H1 (cell line): ENCODE results near the gene RIN2. TPM values are rescaled to one million over a fixed set of nuclear protein-coding genes. Genes with fewer than 3 reads are reported as not detected.

Experiments used
- CTCF ChIA-PET: fragments of 300-600 bp; sonication (Branson Sonifier 250); formaldehyde crosslinking; loops from one replicate; lab custom pipeline; 2021; ENCODE audit not compliant: partially characterized antibody; lab: Charles Lee
- POLR2A ChIA-PET: fragments of 300-600 bp; sonication (Branson Sonifier 250); formaldehyde crosslinking; loops from one replicate; lab custom pipeline; 2021; ENCODE audit warnings: inconsistent platforms; ENCODE audit not compliant: partially characterized antibody; lab: Charles Lee
- DNase-seq, 2 experiments: peaks; one replicate each; pipeline versions ENCODE4 v3.0.0 to v3.0.0-alpha.2; 2010 to 2022; ENCODE audit warnings: low spot score in 2 of 2, low read depth in 1 of 2, mixed read lengths in 1 of 2
- FAIRE-seq: peaks from 2 replicates; lab custom pipeline; 2011; peaks lifted over from hg19 to GRCh38; lab: Jason Lieb, UNC
- H2AFZ ChIP-seq: 2 replicates; pipeline ENCODE4 v1.8.1; 2012; ENCODE audit warnings: low read length, inconsistent platforms
- H2AK5ac ChIP-seq: 2 replicates; pipeline ENCODE4 v1.6.1; 2013; ENCODE audit warnings: low read depth, low read length
- H2BK120ac ChIP-seq: replicated peaks from 2 replicates; pipeline ENCODE3; 2013; ENCODE audit warnings: low read depth, low read length, inconsistent platforms
- H2BK12ac ChIP-seq: 2 replicates; pipeline ENCODE4 v1.6.1; 2013; ENCODE audit warnings: low read depth, low read length
- H2BK15ac ChIP-seq: 2 replicates; pipeline ENCODE4 v1.6.1; 2013; ENCODE audit warnings: low read length
- H2BK20ac ChIP-seq: 2 replicates; pipeline ENCODE4 v1.6.1; 2013; ENCODE audit warnings: low read length
- H2BK5ac ChIP-seq: 2 replicates; pipeline ENCODE4 v1.6.1; 2013; ENCODE audit warnings: low read depth, low read length
- H3K14ac ChIP-seq: 2 replicates; pipeline ENCODE4 v1.6.1; 2013; ENCODE audit warnings: inconsistent platforms; ENCODE audit not compliant: insufficient read length
- H3K18ac ChIP-seq: 2 replicates; pipeline ENCODE4 v1.6.1; 2013; ENCODE audit warnings: low read length; ENCODE audit errors: extremely low read depth
- H3K23ac ChIP-seq: 2 replicates; pipeline ENCODE4 v1.6.1; 2013; ENCODE audit warnings: inconsistent platforms; ENCODE audit not compliant: insufficient read length
- H3K23me2 ChIP-seq: 2 replicates; pipeline ENCODE4 v1.6.1; 2013; ENCODE audit warnings: low read depth, low read length
- H3K27ac ChIP-seq: 2 replicates; pipeline ENCODE4 v1.6.1; 2011; ENCODE audit warnings: low read depth, low read length, inconsistent platforms
- H3K27me3 ChIP-seq, 4 experiments: replicated peaks in 1 of 4; 1 replicate in 1 of 4; 2 replicates in 3 of 4; pipeline versions ENCODE4 v1.6.1 to v1.8.1; 2011 to 2013; ENCODE audit warnings: low read length in 3 of 4, mild to moderate bottlenecking in 3 of 4, inconsistent platforms in 2 of 4, mixed read lengths in 2 of 4, moderate library complexity in 1 of 4; ENCODE audit not compliant: control insufficient read depth in 3 of 4, insufficient read depth in 3 of 4; ENCODE audit errors: extremely low read depth in 1 of 4
- H3K36me3 ChIP-seq, 4 experiments: 2 replicates each; pipeline versions ENCODE4 v1.6.1 to v1.8.1; 2011 to 2013; ENCODE audit warnings: mild to moderate bottlenecking in 4 of 4, low read length in 3 of 4, moderate library complexity in 2 of 4, control low read depth in 1 of 4, inconsistent platforms in 1 of 4; ENCODE audit not compliant: insufficient read depth in 4 of 4, control insufficient read depth in 2 of 4
- H3K4ac ChIP-seq: replicated peaks from 2 replicates; pipeline ENCODE3; 2013; ENCODE audit warnings: low read length, low read depth, mixed read lengths, inconsistent platforms; ENCODE audit not compliant: insufficient read length
- H3K4me1 ChIP-seq, 4 experiments: replicated peaks in 1 of 4; 1 replicate in 1 of 4; 2 replicates in 3 of 4; pipeline versions ENCODE4 v1.6.1 to v1.8.1; 2011 to 2013; ENCODE audit warnings: low read length in 3 of 4, inconsistent platforms in 2 of 4, mixed read lengths in 1 of 4; ENCODE audit not compliant: insufficient read depth in 4 of 4, control insufficient read depth in 3 of 4
- H3K4me2 ChIP-seq, 2 experiments: 2 replicates each; pipeline versions ENCODE4 v1.6.1 to v1.8.1; 2011 to 2013; ENCODE audit warnings: low read depth in 2 of 2, low read length in 2 of 2, control low read depth in 1 of 2, inconsistent platforms in 1 of 2, mild to moderate bottlenecking in 1 of 2; ENCODE audit not compliant: insufficient read depth in 1 of 2
- H3K4me3 ChIP-seq, 4 experiments: fragments of 200-600, 300-600 bp in 1 of 4; sonication (generic), shearing (Covaris generic), sonication (Bioruptor Twin) in 1 of 4; 2 replicates each; pipeline versions ENCODE4 v1.5.1 to v1.8.1; 2011 to 2016; ENCODE audit warnings: low read length in 4 of 4, low read depth in 3 of 4, control low read depth in 2 of 4, inconsistent platforms in 2 of 4, mild to moderate bottlenecking in 2 of 4, mixed read lengths in 1 of 4, moderate library complexity in 1 of 4; ENCODE audit not compliant: insufficient read depth in 2 of 4; ENCODE audit errors: extremely low read depth in 1 of 4
- H3K56ac ChIP-seq: replicated peaks from 2 replicates; pipeline ENCODE3; 2013; ENCODE audit warnings: low read depth, mild to moderate bottlenecking, mixed read lengths, low read length, inconsistent platforms; ENCODE audit not compliant: insufficient read length
- H3K79me1 ChIP-seq: 2 replicates; pipeline ENCODE4 v1.6.1; 2013; ENCODE audit warnings: low read depth, low read length, control low read depth
- H3K79me2 ChIP-seq, 2 experiments: 2 replicates each; pipeline versions ENCODE4 v1.6.1 to v1.8.1; 2012 to 2013; ENCODE audit warnings: low read length in 2 of 2, mild to moderate bottlenecking in 2 of 2, inconsistent platforms in 1 of 2; ENCODE audit not compliant: insufficient read depth in 2 of 2, control insufficient read depth in 1 of 2
- H3K9ac ChIP-seq, 4 experiments: replicated peaks in 1 of 4; 1 replicate in 1 of 4; 2 replicates in 3 of 4; pipeline versions ENCODE4 v1.6.1 to v1.8.1; 2011 to 2013; ENCODE audit warnings: low read depth in 3 of 4, low read length in 3 of 4, control low read depth in 2 of 4, mild to moderate bottlenecking in 2 of 4, moderate library complexity in 2 of 4, inconsistent platforms in 1 of 4; ENCODE audit errors: extremely low read depth in 1 of 4
- H3K9me3 ChIP-seq, 2 experiments: 2 replicates each; pipeline versions ENCODE4 v1.6.1 to v1.8.1; 2012 to 2013; ENCODE audit warnings: mild to moderate bottlenecking in 2 of 2, moderate library complexity in 2 of 2, control low read depth in 1 of 2, inconsistent platforms in 1 of 2, low read depth in 1 of 2, low read length in 1 of 2, mixed read lengths in 1 of 2; ENCODE audit not compliant: insufficient read depth in 2 of 2
- H4K20me1 ChIP-seq, 2 experiments: replicated peaks in 1 of 2; 2 replicates each; pipeline versions ENCODE3 to v1.8.1; 2011 to 2013; ENCODE audit warnings: inconsistent platforms in 2 of 2, low read length in 2 of 2, mild to moderate bottlenecking in 1 of 2; ENCODE audit not compliant: insufficient read depth in 2 of 2, control insufficient read depth in 1 of 2
- H4K5ac ChIP-seq: 2 replicates; pipeline ENCODE4 v1.6.1; 2013; ENCODE audit warnings: low read length, low read depth, mixed read lengths, inconsistent platforms; ENCODE audit not compliant: insufficient read length
- H4K8ac ChIP-seq: 2 replicates; pipeline ENCODE4 v1.8.0; 2013; ENCODE audit warnings: mild to moderate bottlenecking, moderate library complexity, low read length, inconsistent platforms; ENCODE audit not compliant: insufficient read depth; ENCODE audit errors: extremely low read depth
- H4K91ac ChIP-seq: replicated peaks from 2 replicates; pipeline ENCODE3; 2013; ENCODE audit warnings: low read length, mixed read lengths, inconsistent platforms; ENCODE audit not compliant: insufficient read length
- EP300 ChIP-seq, 2 experiments: IDR thresholded peaks; 1 replicate in 1 of 2; 2 replicates in 1 of 2; pipeline ENCODE4 v1.6.1; 2011 to 2012; ENCODE audit warnings: low read depth in 2 of 2, low read length in 2 of 2, mild to moderate bottlenecking in 2 of 2, borderline replicate concordance in 1 of 2, inconsistent platforms in 1 of 2, moderate library complexity in 1 of 2
- JUND ChIP-seq: IDR thresholded peaks from 2 replicates; pipeline ENCODE4 v1.6.1; 2011; ENCODE audit warnings: mild to moderate bottlenecking, improper control_type of control experiment, low read length
- KDM4A ChIP-seq: IDR thresholded peaks from one replicate; pipeline ENCODE4 v1.7.1; 2012; ENCODE audit warnings: low read depth, mild to moderate bottlenecking, moderate library complexity, low read length, inconsistent platforms; ENCODE audit not compliant: severe bottlenecking
- NANOG ChIP-seq: IDR thresholded peaks from 2 replicates; pipeline ENCODE4 v1.6.1; 2011; ENCODE audit warnings: low read length, low read depth, mild to moderate bottlenecking, inconsistent platforms; ENCODE audit not compliant: insufficient read depth, poor library complexity, severe bottlenecking
- PHF8 ChIP-seq: fragments of 200-600 bp; sonication (generic); conservative IDR thresholded peaks from 2 replicates; pipeline ENCODE4 v1.7.1; 2012; ENCODE audit warnings: low read depth, mild to moderate bottlenecking, inconsistent platforms, low read length, moderate library complexity
- SP1 ChIP-seq: IDR thresholded peaks from 2 replicates; pipeline ENCODE4 v1.6.1; 2011; ENCODE audit warnings: low read depth, low read length
- SP4 ChIP-seq: IDR thresholded peaks from 2 replicates; pipeline ENCODE4 v1.6.1; 2012; ENCODE audit warnings: low read length, inconsistent platforms
- TAF1 ChIP-seq: IDR thresholded peaks from 2 replicates; pipeline ENCODE4 v1.6.1; 2011; ENCODE audit warnings: mild to moderate bottlenecking, low read depth, low read length
- TCF12 ChIP-seq: IDR thresholded peaks from 2 replicates; pipeline ENCODE4 v1.6.1; 2011; ENCODE audit warnings: low read depth, mild to moderate bottlenecking, low read length
- TEAD4 ChIP-seq: IDR thresholded peaks from 2 replicates; pipeline ENCODE4 v1.6.1; 2012; ENCODE audit warnings: low read depth, low read length, inconsistent platforms, mixed read lengths
- USF2 ChIP-seq: IDR thresholded peaks from 2 replicates; pipeline ENCODE4 v1.6.1; 2011; ENCODE audit warnings: low read length, improper control_type of control experiment
- WGBS, 2 experiments: shearing (Covaris generic) in 1 of 2; methylation state at CpG; one replicate each; pipeline versions ENCODE4 v1.1.6 to v1.1.7; 2013 to 2015; ENCODE audit warnings: low lambda C conversion rate in 2 of 2, mixed read lengths in 2 of 2, inconsistent platforms in 1 of 2, low coverage in 1 of 2, missing lambda C conversion rate in 1 of 2; ENCODE audit not compliant: insufficient replicate concordance in 2 of 2, insufficient coverage in 1 of 2, insufficient read length in 1 of 2; ENCODE audit errors: extremely low coverage in 1 of 2, missing lambda C conversion rate in 1 of 2; 5-methylcytosine and 5-hydroxymethylcytosine counted together
- polyA plus RNA-seq, 7 experiments: library from polyadenylated mRNA; depleted of rRNA in 3 of 7; stranded (reverse) in 5 of 7; unstranded in 2 of 7; fragments of >200 nt in 5 of 7; fragments of 200-250 nt in 2 of 7; gene quantifications; 1 replicate in 5 of 7; 2 replicates in 1 of 7; 4 replicates in 1 of 7; pipeline versions ENCODE4 v1.2.1 to v1.2.3, GENCODE V29; 2011 to 2013; ENCODE audit warnings: missing spikeins in 2 of 7, mixed read lengths in 2 of 7
- total RNA-seq: library from RNA; stranded (reverse); fragmentation: NEBNext Ultra II Directional; extraction: Animal tissue kit (Norgen Biotek cat#: 25700); gene quantifications from 2 replicates; pipeline ENCODE4 v1.2.1, GENCODE V29; 2021
- TF ChIP-seq, protein P1 (sequence below): IDR thresholded peaks from 2 replicates; pipeline ENCODE4 v1.6.1; 2011; ENCODE audit warnings: low read depth, mild to moderate bottlenecking, low read length; ENCODE audit not compliant: insufficient read depth

RIN2 gene
- total and polyA plus RNA-seq, 2 of the 8 experiments (the other 6 are each of a cell fraction or from before 2014, with no cell fraction given): 0.20 to 1.3 TPM

- Histone ChIP-seq H3K27ac (no peak overlapping the region), H3K36me3 (no peaks in the 10 kb centered on the region), H3K23ac (no peak overlapping the region), H2AFZ (no peak overlapping the region), H3K79me1 (no peaks in the 10 kb centered on the region; the same call in 1 of the 2 replicates), H2BK5ac (no peak overlapping the region), H3K4me3 (no peak overlapping the region), H2BK12ac (no peak overlapping the region), H2BK120ac (no peak overlapping the region), H3K4ac (no peak overlapping the region), H4K91ac (no peak overlapping the region), H2BK15ac (no peak overlapping the region), H2AK5ac (no peak overlapping the region), H3K14ac (no peak overlapping the region), H3K79me2 (no peaks in the 10 kb centered on the region), H3K56ac (no peak overlapping the region), H3K27me3 (no peaks in the 10 kb centered on the region; a peak in 1 of 7 replicates), H3K4me2 (no peak overlapping the region), H4K5ac (no peak overlapping the region), H3K23me2 (no peaks in the 10 kb centered on the region), H2BK20ac (no peak overlapping the region), H4K8ac (no peak overlapping the region), H3K9ac (no peak overlapping the region), H4K20me1 (no peaks in the 10 kb centered on the region), H3K18ac (no peak overlapping the region), H3K9me3 (no peaks in the 10 kb centered on the region; a peak in 1 of 4 replicates), H3K4me1 (peaks cover 0 to 5% (median under 1%) of the 10 kb centered on the region in 4 experiments; a peak in 2 of 7 replicates)
- POLR2A ChIA-PET: no interaction called here
- 93% methylated on average over 5 of the region's 5 CpGs; no CpG with 5 or more reads in 1 of the 2 experiments for WGBS, 2 experiments
- no peak for DNase-seq
- CTCF ChIA-PET: interaction anchor here (2.3 kb wide), 1 partner anchor 46 kb away, joined by 6 read pairs; no protein-coding TSS in a partner anchor
- no peak for FAIRE-seq
- TF ChIP-seq TEAD4 (no peak), TCF12 (no peak), JUND (no peak), TAF1 (no peak), USF2 (no peak), PHF8 (no peak), NANOG (no peak), SP1 (no peak), KDM4A (no peak), EP300 (IDR thresholded peaks at IDR 0.05; ENCODE audit: borderline replicate concordance in 1 of 2, low read depth in 2 of 2, low read length in 2 of 2) (no peak), SP4 (no peak)
- TF ChIP-seq, protein P1, sequence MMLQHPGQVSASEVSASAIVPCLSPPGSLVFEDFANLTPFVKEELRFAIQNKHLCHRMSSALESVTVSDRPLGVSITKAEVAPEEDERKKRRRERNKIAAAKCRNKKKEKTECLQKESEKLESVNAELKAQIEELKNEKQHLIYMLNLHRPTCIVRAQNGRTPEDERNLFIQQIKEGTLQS: no peak
Measured at GRCh38 chr20:19738951-19739350, 19.1 kb upstream of the RIN2 start.
